Activated CD4-positive, alpha-beta T cell treated with anti-CD3 and anti-CD28 coated beads, Interleukin-2, Interleukin-6, amounts not matched to agents 100 ng/mL and 50 ng/mL, durations not matched to agents 16 hours and 8 hours (primary cell): ENCODE results near the gene IL12RB2.

Experiments
- DNase-seq: peaks from one replicate; pipeline ENCODE4 v3.0.0-alpha.2; 2020

Gene IL12RB2

GRCh38 chr1:67307251-67308060 lies at the start of gene IL12RB2:
Gene IL12RB2 (plus strand): TSS chr1:67307873. CDS start chr1:67320369, 12,496 bp downstream.
- DNase-seq, result peak; percentile 89

GRCh38 chr1:67261680-67262079 lies 46.0 kb upstream of the IL12RB2 start:
- DNase-seq, result peak; percentile 36

- no peak for DNase-seq
Observed at GRCh38 chr1:67262735-67263134, 44.9 kb upstream of the IL12RB2 start.

- DNase-seq, result no peak
Observed at GRCh38 chr1:67264152-67264551, 43.5 kb upstream of the IL12RB2 start.

GRCh38 chr1:67264899-67265298 lies 42.8 kb upstream of the IL12RB2 start:
- DNase-seq, result peak; percentile 23

- no peak for DNase-seq
Observed at GRCh38 chr1:67269061-67269460, 38.6 kb upstream of the IL12RB2 start.

GRCh38 chr1:67270541-67270940 lies 37.1 kb upstream of the IL12RB2 start:
- DNase-seq, result peak; percentile 66

- DNase-seq, result peak; percentile 30
Observed at GRCh38 chr1:67273591-67273990, 34.1 kb upstream of the IL12RB2 start.

GRCh38 chr1:67274623-67275325 lies 32.9 kb upstream of the IL12RB2 start:
- peak; percentile 92 for DNase-seq

GRCh38 chr1:67280696-67281095 lies 27.0 kb upstream of the IL12RB2 start:
- DNase-seq, result no peak

GRCh38 chr1:67281244-67281643 lies 26.4 kb upstream of the IL12RB2 start:
- no peak for DNase-seq

GRCh38 chr1:67285780-67286488 lies 21.7 kb upstream of the IL12RB2 start:
- peak; percentile 59 for DNase-seq

- no peak for DNase-seq
Observed at GRCh38 chr1:67290236-67290635, 17.4 kb upstream of the IL12RB2 start.

GRCh38 chr1:67294836-67295617 lies 12.6 kb upstream of the IL12RB2 start:
- DNase-seq, result peak; percentile 75

GRCh38 chr1:67298762-67299161 lies 8.9 kb upstream of the IL12RB2 start:
- DNase-seq, result no peak

- no peak for DNase-seq
Observed at GRCh38 chr1:67299296-67299695, 8.4 kb upstream of the IL12RB2 start.

- no peak for DNase-seq
Observed at GRCh38 chr1:67300561-67300960, 7.1 kb upstream of the IL12RB2 start.

- peak; percentile 76 for DNase-seq
Observed at GRCh38 chr1:67304023-67304422, 3.6 kb upstream of the IL12RB2 start.

- DNase-seq, result no peak
Observed at GRCh38 chr1:67306547-67306946, 1.1 kb upstream of the IL12RB2 start.

GRCh38 chr1:67308136-67308535 lies 463 bp downstream of the IL12RB2 start:
- peak; percentile 53 for DNase-seq

GRCh38 chr1:67312615-67313014 lies 4.9 kb downstream of the IL12RB2 start:
- DNase-seq, result no peak

GRCh38 chr1:67313934-67314671 lies 6.4 kb downstream of the IL12RB2 start:
- DNase-seq, result peak; percentile 45
